Left colon (tissue), 2 donors: ENCODE results near the gene KIN. TPM values are rescaled to one million over a fixed set of nuclear protein-coding genes. Genes with fewer than 3 reads are reported as not detected.
"Not testable (repeated sequence)": the region's sequence is repeated elsewhere in the genome, so short reads cannot be mapped to it uniquely, and the experiment has no call there.

Experiments
- ATAC-seq: fragments of 200-7000 bp; cut with Tn5 transposase; one replicate; pipeline ENCODE4 v1.9.1; 2020; ENCODE audit warnings: mild to moderate bottlenecking, moderate library complexity
- DNase-seq, 2 donors: peaks; one replicate each; pipeline ENCODE4 v3.0.0-alpha.2; 2020
- intact Hi-C, 2 donors: fragments of 100-400 bp; cut with DNase I in 1 of 2; cut with micrococcal nuclease in 1 of 2; formaldehyde crosslinking; loops; one replicate each; pipeline versions ENCODE4 v1.11.2 to v1.14.0; 2022; cut with DNase I, micrococcal nuclease
- long read RNA-seq: library from polyadenylated mRNA; unstranded; transcript quantifications from one replicate; pipeline ENCODE4 v2.0.0, GENCODE V29; 2021
- total RNA-seq, 2 donors: library from RNA; stranded (reverse); fragmentation: NEBNext Ultra II Directional; extraction: Animal tissue kit (Norgen Biotek cat#: 25700); gene quantifications; one replicate each; pipeline ENCODE4 v1.2.1, GENCODE V29; 2021
- donor health status: DM: no; HTN: no; CAD: no.
- donor health status: DM: yes; HTN: yes; CAD: no.

Gene KIN, protein sequence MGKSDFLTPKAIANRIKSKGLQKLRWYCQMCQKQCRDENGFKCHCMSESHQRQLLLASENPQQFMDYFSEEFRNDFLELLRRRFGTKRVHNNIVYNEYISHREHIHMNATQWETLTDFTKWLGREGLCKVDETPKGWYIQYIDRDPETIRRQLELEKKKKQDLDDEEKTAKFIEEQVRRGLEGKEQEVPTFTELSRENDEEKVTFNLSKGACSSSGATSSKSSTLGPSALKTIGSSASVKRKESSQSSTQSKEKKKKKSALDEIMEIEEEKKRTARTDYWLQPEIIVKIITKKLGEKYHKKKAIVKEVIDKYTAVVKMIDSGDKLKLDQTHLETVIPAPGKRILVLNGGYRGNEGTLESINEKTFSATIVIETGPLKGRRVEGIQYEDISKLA
- total RNA-seq = 10 to 100 TPM in 1 of 2 donors, 1 to 10 TPM in 1; 9.9 to 10.6 TPM
- long read RNA-seq, full-length matches to known transcripts = 4 of 10 reads
- long read RNA-seq, partial matches to known transcripts = 5 of 10 reads
- long read RNA-seq, other reads (novel, unspliced or antisense) = 1 of 10 reads

DNA sequence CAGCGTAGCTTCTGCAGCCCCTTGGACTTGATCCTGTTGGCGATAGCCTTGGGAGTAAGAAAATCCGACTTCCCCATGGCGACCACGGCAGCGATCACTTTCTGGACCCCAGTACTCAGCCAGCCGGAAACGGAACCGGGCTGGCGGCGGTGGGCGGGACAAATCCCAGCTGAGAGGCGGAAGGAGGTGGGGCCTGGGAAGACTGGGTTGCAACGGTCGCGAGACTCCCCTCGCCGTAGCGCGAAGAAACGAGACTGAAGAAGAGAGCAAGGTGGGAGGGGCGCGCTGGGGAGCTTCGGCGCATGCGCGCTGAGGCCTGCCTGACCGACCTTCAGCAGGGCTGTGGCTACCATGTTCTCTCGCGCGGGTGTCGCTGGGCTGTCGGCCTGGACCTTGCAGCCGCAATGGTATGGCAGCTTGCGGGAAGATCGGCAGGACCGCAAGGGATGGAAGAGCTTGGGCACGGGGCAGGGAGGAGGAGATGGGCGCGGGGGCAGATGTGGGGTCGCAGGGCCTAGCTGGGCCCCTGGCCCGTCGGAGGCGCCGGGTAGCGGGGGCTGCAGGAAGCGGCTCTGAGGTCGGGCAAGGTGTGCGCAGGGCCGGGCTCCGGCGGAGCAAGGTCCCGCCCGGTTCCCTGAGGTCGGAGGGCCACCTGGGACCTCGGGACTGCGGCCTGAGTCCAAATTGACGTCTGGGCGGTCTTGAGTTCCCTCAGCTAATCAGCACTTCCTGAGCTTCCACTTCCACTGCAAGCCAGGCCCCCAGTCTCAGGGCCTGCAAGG lies at the start of gene KIN, which contains the start of gene ATP5F1C:
KIN (minus strand) TSS at position 137 of the 782 bp plus-strand sequence; CDS start at position 77, 60 bp downstream.
ATP5F1C (plus strand) TSS at position 321 of the 782 bp plus-strand sequence; CDS start at position 352, 31 bp downstream.
- peak; percentile 94 for ATAC-seq
- intact Hi-C loops = no loop called here
- DNase-seq = peak; percentile 97 to 98

DNA sequence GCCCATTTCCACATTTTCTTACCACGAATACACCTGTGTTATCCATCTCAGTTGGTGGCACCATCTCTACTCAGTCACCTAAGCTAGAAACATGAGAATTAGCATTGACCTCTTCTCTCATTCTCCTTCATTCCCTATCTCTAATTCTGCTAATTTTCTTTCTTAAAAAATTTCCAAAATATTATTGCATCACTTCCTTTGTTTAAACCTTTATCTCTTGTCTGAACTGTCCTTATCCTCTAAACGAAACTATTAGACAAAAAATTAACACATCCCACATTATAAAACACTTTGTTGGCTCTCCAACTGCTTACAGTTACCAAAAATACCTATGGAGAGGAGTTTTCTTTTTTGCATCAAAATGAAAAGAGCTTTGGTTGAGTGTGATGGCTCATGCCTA lies 48.8 kb upstream of the KIN start:
- ATAC-seq (no peak), DNase-seq (no peak)
- intact Hi-C loops = no loop called here

DNA sequence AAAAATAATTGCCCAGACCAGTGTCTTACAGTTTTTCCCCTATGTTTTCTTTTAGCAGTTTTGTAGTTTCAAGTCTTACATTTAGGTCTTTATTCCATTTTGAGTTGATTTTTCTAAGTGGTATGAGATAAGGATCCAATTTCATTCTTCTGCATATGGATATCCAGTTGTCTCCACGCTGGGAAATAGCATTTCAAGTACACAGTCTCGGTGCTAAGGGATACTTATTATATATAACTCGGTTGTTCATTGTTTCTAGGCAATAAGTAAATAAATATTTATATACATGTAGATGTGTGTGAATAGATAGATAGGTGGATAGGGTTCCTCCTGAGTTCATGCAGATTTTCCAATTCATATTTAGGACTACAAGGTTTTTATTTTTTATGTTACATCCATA lies 46.5 kb upstream of the KIN start:
- no peak for DNase-seq
- no peak for ATAC-seq
- intact Hi-C loops = no loop called here

DNA sequence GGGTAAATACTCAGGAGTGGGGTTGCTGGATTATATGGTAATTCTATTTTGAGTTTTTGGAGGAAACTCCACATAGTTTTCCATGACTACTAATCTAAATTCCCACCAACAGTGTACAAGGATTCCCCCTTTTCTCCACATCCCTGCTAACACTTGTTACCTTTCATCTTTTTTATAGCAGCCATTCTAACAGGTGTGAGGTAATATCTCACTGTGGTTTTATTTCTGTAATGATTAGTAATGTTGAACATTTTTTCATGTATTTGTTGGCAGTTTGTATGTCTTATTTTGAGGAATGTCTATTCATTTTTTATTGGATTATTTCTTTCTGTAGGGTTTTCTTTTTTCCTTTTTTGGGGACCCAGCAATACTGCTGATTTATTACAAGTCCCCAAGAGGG lies 45.4 kb upstream of the KIN start:
- ATAC-seq = no peak
- intact Hi-C loops = no loop called here
- DNase-seq = no peak

DNA sequence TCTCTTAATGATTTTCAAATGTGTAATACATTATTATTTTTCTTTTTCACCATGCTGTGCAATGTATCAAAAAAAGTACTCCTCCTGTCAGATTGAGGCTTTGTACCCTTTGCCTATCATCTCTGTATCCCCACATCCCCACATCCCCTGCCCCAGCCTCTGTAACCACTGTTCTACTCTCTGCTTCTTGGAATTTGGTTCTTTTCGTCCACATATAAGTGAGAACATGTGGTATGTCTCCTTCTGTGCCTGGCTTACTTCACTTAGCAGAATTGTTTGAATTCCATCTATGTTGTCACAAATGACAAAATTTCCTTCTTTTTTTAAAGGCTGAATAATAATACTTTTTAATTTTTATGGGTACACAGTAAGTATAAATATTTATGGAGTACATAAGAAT lies 44.3 kb upstream of the KIN start:
- DNase-seq = no peak
- intact Hi-C loops = no loop called here
- no peak for ATAC-seq

DNA sequence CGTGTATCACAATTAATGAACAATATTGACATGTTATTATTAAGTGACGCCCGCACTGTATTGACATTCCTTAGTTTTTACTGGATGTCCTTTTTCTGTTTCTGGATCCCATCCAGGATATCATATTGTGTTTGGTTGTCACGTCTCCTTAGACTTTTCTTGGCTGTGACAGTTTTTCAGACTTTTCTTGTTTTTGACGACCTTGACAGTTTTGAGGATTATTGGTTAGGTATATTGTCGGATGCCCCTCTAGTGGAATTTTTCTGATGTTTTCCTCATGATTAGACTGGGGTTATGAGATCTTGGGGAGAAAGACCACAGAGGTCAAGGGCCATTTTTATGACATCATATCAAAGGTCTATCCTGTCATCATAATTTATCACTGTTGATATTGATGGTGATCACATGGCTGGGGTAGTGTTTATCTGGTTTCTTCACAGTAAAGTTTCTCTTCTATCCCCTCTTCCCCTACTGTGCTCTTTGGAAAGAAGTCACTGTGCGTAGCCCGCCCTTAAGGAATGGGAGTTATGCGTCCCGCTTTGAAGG lies 41.6 kb upstream of the KIN start:
- ATAC-seq (no peak), DNase-seq (no peak)
- intact Hi-C loops = no loop called here

DNA sequence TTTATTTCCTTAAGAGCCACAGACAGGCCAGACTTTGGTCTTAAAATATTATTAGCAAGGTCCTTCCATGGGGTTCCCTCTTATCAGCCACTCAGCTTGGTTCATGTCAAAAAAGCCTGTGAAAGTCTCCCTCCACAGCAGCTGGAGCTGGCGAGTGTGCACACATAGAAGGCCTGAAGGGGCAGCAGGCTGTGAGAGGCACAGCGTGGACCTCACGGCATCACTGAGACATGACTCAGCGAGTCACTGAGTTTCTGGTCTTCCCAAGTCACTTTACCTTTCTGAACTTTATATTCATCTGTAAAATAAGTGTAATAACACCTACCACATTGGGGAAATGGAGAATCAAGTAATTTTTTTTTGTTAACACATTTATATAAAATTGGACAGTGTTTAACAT lies 39.2 kb upstream of the KIN start:
- ATAC-seq = no peak
- no peak for DNase-seq
- intact Hi-C loops = no loop called here

DNA sequence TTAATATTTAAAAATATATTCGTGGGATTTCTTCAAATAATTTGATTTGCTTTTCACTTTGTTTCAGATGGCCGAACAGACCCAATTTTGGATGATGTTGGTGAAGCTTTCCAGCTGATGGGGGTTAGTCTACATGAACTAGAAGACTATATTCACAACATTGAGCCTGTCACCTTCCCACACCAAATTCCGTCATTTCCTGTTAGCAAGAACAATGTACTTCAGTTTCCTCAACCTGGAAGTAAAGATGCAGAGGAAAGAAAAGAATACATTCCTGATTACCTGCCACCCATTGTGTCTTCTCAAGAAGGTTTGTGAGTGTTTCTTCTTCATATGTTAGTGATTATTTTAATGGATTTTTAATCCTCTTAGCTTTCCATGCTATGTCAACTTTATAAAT lies 36.5 kb upstream of the KIN start:
- no peak for DNase-seq
- ATAC-seq = no peak
- intact Hi-C loops = no loop called here

DNA sequence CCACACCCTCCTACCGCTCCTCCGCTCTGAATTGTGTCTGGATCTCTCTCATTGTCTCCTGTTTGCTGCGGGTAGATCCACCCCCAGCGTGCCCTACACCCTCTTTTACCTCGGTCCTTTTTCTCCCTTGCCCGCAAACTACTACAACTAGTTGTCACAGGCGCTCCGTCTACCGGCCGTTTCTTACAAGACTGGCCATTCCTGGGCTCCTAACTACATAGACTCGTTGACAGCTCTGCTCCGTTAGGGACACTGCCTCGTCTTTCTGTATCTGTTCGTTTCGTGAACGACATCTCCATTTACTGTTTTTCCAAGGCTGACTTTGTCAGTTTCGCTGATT lies 31.3 kb upstream of the KIN start:
- intact Hi-C loops = no loop called here
- ATAC-seq (peak; percentile 71), DNase-seq (peak; percentile 50 to 64)

DNA sequence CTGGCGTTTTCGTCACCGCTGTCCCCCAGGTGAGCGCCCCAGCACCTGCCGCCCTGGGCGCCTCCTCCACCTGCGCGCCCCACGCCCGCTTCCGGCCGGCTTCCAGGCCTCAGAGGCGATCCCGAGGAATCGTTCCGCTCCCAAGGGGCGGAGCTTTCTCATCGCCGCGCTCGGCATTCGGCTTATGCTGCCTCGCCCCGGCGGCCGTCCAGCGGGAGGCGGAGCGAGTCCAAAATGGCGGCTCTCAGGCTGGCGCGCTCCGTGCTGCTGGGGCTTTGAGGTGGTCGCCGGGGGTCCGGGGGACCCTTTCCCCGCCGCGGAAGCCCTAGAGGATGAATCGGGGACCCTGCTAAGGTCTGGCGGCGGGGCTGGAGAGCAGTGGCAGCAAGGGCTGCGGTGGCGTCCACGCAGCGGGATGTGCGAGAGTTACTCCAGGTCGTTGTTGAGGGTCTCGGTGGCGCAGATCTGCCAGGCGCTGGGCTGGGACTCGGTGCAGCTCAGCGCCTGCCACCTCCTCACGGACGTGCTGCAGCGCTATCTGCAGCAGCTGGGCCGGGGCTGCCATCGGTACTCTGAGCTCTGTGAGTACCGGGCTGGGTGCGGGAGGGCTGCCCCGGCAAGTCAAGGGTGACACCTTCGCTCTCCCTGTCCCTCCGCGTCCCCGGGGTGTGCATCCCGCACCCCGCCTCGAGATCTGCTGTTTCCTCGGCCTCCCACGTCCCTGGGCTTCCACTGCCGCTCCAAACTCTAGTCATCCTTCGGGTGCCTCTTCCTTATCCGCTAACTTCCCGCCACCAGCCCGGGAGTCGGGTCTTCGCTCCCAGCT lies 30.7 kb upstream of the KIN start, which contains the start of gene TAF3:
TAF3 (plus strand) TSS at position 211 of the 826 bp plus-strand sequence; CDS start at position 416, 205 bp downstream.
- peak; percentile 93 for ATAC-seq
- peak; percentile 90 to 95 for DNase-seq
- intact Hi-C loops = no loop called here

DNA sequence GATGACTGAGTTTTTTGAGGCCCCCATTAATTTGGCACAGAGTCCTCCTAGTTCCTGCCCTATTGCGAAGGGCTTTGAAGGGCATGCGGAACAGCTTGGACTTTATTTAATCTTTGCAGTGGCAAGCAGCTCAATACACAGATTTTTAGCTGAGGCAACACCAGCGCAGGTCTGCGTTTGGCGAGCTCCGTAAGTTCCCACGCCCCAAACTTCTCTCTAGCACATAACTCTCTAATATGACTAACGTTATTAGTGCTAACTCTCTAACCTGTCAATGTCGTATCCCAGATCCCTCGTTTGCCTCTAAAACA lies 30.1 kb upstream of the KIN start:
- no peak for DNase-seq
- intact Hi-C loops = no loop called here
- peak; percentile 27 for ATAC-seq

DNA sequence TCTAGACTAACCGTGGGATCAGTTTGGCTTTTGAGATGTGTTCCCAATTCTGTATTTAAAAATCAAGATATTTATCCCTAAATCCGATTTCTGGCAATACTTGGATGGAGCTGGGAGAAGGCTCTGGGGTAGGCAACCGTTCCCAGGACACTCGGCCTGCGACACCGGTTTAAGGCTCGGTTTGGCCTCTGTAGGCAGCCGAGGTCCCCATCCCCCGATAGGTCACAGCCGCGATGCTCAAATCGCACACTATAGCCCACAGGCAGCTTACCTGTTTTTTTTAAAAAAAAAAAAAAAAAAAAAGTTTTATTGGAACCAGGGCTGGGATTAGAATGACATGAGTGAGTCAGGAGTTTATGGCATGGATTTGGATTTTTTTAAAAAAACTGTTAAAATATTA lies 29.8 kb upstream of the KIN start:
- DNase-seq (no peak), ATAC-seq (peak; percentile 14)
- intact Hi-C loops = no loop called here

DNA sequence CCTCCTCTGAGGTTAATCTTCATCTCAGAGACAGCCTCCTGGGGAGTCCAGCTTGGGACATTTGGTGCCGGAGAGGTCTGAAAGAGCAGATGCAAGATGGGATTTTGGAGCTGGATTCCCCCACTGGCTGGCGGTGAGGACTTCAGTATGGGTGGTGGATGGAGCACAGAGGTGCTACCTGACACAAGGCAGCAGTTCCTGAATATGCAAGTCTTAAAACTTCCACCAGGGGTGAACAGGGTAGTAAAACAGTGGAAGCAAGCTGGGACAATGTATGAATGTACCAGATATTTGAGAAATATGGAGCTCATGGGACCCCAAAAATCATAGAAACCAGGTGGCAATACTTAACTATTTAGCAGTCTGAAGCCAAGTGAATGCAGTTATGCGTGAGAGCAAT lies 25.7 kb upstream of the KIN start:
- no peak for DNase-seq
- ATAC-seq = no peak
- intact Hi-C loops = no loop called here

DNA sequence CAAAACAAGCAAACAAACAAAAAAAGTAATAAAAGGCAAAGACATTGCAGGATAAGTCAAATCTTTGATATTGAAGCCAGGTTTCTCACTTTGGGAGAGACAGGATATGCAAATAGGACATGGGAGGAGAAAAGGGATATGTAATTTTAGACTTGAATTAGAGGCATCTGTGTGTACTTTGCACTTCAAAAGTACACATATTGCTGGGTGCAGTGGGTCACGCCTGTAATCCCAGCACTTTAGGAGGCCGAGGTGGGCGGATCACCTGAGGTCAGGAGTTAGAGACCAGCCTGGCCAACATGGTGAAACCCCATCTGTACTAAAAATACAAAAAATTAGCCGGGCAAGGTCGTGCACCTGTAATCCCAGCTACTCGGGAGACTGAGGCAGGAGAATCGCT lies 23.9 kb upstream of the KIN start:
- ATAC-seq (peak; percentile 92), DNase-seq (peak; percentile 39)
- intact Hi-C loops = not testable (repeated sequence)

DNA sequence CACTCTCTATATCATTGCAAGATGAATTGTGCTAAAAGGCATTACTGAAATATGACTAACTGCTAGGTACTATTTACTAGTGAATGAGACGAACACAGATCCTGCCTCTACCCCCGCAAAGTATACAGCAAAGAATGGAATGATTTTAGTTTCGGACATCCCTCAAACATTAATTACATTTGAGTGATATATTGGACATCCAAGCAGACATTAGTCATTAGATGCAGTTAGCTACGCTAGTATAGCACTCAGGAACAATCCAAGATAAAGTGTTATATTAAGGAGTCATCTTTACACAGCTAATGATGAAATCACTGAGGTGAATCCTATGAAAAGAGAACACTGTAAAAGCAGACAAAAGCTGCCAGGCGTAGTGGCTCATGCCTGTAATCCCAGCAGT lies 23.2 kb upstream of the KIN start:
- intact Hi-C loops = no loop called here
- ATAC-seq (no peak), DNase-seq (no peak)

DNA sequence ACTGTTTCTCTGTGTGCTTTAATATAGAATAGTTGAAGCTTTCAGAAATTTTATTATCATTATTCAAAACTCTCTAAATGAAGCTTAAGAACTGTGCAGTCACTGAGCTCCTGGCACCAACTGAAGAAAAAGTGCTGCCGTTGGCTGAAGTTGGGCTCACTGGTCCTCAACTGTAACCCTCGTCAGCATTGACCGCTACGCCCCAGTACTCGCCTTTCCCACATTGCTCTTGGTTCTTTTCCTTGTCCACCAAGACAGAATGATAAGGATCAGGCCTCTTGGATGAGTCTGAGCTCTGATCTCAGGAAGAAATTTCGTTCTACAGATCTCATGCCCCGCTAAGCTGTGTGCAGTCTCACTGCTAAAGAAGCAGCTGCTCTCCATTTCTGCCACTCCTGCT lies 22.6 kb upstream of the KIN start:
- intact Hi-C loops = no loop called here
- DNase-seq = no peak
- peak; percentile 3 for ATAC-seq

DNA sequence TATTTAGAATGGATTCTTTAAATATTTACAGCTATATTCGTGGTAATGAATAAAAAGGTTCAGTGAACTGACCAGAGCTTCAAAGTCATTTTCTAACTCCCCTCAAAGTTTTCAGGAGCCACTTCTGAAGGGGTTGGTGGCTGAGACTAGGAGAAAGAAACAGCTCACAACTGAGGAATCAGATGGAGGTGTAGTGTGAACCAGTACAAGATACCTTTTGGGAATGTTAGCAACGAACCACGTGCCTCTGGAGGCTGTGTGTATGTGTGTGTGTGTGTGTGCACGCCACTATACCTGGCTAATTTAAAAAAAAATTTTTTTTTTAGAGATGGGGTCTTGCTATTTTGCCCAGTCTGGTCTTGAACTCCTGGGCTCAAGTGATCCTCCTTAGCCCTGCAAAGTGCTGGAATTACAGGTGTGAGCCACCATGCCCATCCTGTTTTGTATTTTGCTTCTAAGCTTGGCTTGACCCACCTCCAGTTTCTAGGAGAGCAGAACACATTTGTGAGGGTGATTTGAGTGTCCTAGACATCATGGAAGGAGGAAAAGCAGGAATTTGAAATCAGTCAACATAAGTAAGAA lies 21.0 kb upstream of the KIN start:
- ATAC-seq = no peak
- no peak for DNase-seq
- intact Hi-C loops = no loop called here

DNA sequence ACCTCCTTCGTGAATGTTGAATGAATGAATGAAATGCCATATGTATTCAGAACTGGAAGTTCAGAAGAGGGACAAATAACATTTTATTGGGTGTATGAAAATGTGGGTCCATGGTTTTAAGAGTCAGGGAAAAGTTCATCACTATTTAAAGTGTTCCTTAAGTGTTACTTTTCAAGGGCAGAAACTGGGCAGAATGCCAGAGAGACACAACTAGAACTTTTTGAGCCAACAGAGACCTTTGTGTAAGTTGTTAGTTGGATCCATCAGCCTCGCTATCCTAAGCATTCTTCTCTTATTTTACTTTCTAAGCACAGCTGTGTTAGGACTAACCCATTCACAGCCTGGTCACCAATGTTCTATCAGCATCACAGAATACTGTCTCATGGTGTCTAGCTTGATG lies 16.9 kb upstream of the KIN start:
- intact Hi-C loops = no loop called here
- DNase-seq (no peak), ATAC-seq (no peak)

DNA sequence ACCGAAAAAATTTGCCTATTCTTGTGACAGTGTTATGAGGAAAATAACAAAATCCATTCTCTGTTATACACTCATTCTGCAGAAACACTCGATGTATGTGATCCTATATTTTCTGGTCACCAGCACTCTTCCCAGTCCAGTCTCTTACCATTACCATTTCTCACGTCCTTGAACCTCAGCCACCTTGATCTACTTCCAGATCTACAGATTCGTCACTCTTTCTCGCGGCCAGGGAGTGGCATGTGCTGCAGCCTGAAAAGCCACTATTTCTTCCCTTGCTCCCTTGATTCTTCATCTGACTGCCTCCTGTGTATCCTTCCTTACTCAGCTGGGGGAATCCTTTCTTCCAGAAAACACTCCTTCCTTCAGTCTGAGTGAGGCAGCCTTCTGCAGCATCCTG lies 16.4 kb upstream of the KIN start:
- intact Hi-C loops = no loop called here
- DNase-seq (no peak), ATAC-seq (no peak)
